Ovary (tissue), 3 donors: ENCODE data around the gene SPIB.

Experiments
- CTCF ChIP-seq, 3 donors: fragments of 450-650 bp in 2 of 3; fragments of 200-600 bp in 1 of 3; IDR thresholded peaks; one replicate each; pipeline versions ENCODE4 v1.5.1 to v1.8.0; 2016 to 2022; ENCODE audit warnings: antibody characterized with exemption in 3 of 3, mild to moderate bottlenecking in 1 of 3
- EP300 ChIP-seq: sonication (generic); formaldehyde crosslinking; IDR thresholded peaks from one replicate; pipeline ENCODE4 v1.6.1; 2017; ENCODE audit warnings: antibody characterized with exemption
- donor health status: DM: no; HTN: no; CAD: no.

- no peak for TF ChIP-seq CTCF (IDR thresholded peaks at IDR 0.05)
- no peak for TF ChIP-seq EP300
Measured at GRCh38 chr19:50422397-50423278, 3.9 kb downstream of the SPIB start.
